Measurements from ENCODE around the gene PLCB1.

The PLCB1 gene

GRCh38 chr20:8362457-8362856 is 230.4 kb downstream of the PLCB1 start:
- TF ChIP-seq CTCF (IDR thresholded peaks at IDR 0.05; ENCODE audit: low read length) (no peak), EZH2 (IDR thresholded peaks at IDR 0.05; ENCODE audit: borderline replicate concordance, low read length) (no peak)
- Histone ChIP-seq H3K9me3 (ENCODE audit: low read length) (no peaks in the 10 kb centered on the region), H3K79me2 (ENCODE audit: insufficient read depth, low read length) (no peaks in the 10 kb centered on the region), H3K4me2 (ENCODE audit: low read length) (no peak overlapping the region), H3K36me3 (ENCODE audit: insufficient read depth, low read length) (no peaks in the 10 kb centered on the region), H2AFZ (ENCODE audit: low read length) (no peak overlapping the region), H3K9ac (ENCODE audit: low read length) (no peak overlapping the region), H3F3A (ENCODE audit: insufficient read depth, low read length) (no peaks in the 10 kb centered on the region), H3K9me2 (ENCODE audit: low read depth, low read length) (no peaks in the 10 kb centered on the region), H3K27ac (ENCODE audit: low read depth, low read length, poor library complexity, severe bottlenecking) (no peak overlapping the region), H4K20me1 (ENCODE audit: insufficient read depth, low read length) (no peaks in the 10 kb centered on the region), H3K4me3 (ENCODE audit: low read depth, low read length, poor library complexity, severe bottlenecking) (no peak overlapping the region), H3K27me3 (ENCODE audit: insufficient read depth, low read length) (no peaks in the 10 kb centered on the region), H3K4me1 (ENCODE audit: insufficient read depth, low read length, severe bottlenecking) (peaks cover 36% of the 10 kb centered on the region)

- Histone ChIP-seq H3K4me1 (ENCODE audit: insufficient read depth, low read length, severe bottlenecking) (peaks cover 40% of the 10 kb centered on the region), H3K27me3 (ENCODE audit: insufficient read depth, low read length) (no peaks in the 10 kb centered on the region), H3K4me3 (ENCODE audit: low read depth, low read length, poor library complexity, severe bottlenecking) (no peak overlapping the region), H3K27ac (ENCODE audit: low read depth, low read length, poor library complexity, severe bottlenecking) (no peak overlapping the region), H3K36me3 (ENCODE audit: insufficient read depth, low read length) (no peaks in the 10 kb centered on the region), H3K9me2 (ENCODE audit: low read depth, low read length) (no peaks in the 10 kb centered on the region), H2AFZ (ENCODE audit: low read length) (no peak overlapping the region), H3K4me2 (ENCODE audit: low read length) (no peak overlapping the region), H3K9me3 (ENCODE audit: low read length) (no peaks in the 10 kb centered on the region), H3F3A (ENCODE audit: insufficient read depth, low read length) (no peaks in the 10 kb centered on the region), H4K20me1 (ENCODE audit: insufficient read depth, low read length) (no peaks in the 10 kb centered on the region), H3K79me2 (ENCODE audit: insufficient read depth, low read length) (no peaks in the 10 kb centered on the region), H3K9ac (ENCODE audit: low read length) (no peak overlapping the region)
- TF ChIP-seq CTCF (IDR thresholded peaks at IDR 0.05; ENCODE audit: low read length): no peak
- no peak for TF ChIP-seq EZH2 (IDR thresholded peaks at IDR 0.05; ENCODE audit: borderline replicate concordance, low read length)
These were observed 232.1 kb downstream of the PLCB1 start for GRCh38 chr20:8363970-8364733.

- Histone ChIP-seq H3K9me2 (ENCODE audit: low read depth, low read length) (no peaks in the 10 kb centered on the region), H3K79me2 (ENCODE audit: insufficient read depth, low read length) (no peaks in the 10 kb centered on the region), H3K4me2 (ENCODE audit: low read length) (no peak overlapping the region), H3K9ac (ENCODE audit: low read length) (no peak overlapping the region), H3F3A (ENCODE audit: insufficient read depth, low read length) (no peaks in the 10 kb centered on the region), H4K20me1 (ENCODE audit: insufficient read depth, low read length) (no peaks in the 10 kb centered on the region), H3K9me3 (ENCODE audit: low read length) (no peaks in the 10 kb centered on the region), H3K36me3 (ENCODE audit: insufficient read depth, low read length) (no peaks in the 10 kb centered on the region), H3K27ac (ENCODE audit: low read depth, low read length, poor library complexity, severe bottlenecking) (no peak overlapping the region), H3K4me1 (ENCODE audit: insufficient read depth, low read length, severe bottlenecking) (peaks cover 43% of the 10 kb centered on the region), H2AFZ (ENCODE audit: low read length) (no peak overlapping the region), H3K27me3 (ENCODE audit: insufficient read depth, low read length) (no peaks in the 10 kb centered on the region), H3K4me3 (ENCODE audit: low read depth, low read length, poor library complexity, severe bottlenecking) (no peak overlapping the region)
- no peak for TF ChIP-seq CTCF (IDR thresholded peaks at IDR 0.05; ENCODE audit: low read length)
- no peak for TF ChIP-seq EZH2 (IDR thresholded peaks at IDR 0.05; ENCODE audit: borderline replicate concordance, low read length)
These were observed 232.6 kb downstream of the PLCB1 start for GRCh38 chr20:8364734-8365078.
